ENCODE data around the gene HELT.
"Not testable (repeated sequence)": the region's sequence is repeated elsewhere in the genome, so short reads cannot be mapped to it uniquely, and the experiment has no call there.

Gene HELT

GRCh38 chr4:185036019-185036418 lies 17.7 kb downstream of the HELT start:
- no peak for DNase-seq (ENCODE audit: low read depth in 1 of 2, low spot score in 1 of 2)

DNA sequence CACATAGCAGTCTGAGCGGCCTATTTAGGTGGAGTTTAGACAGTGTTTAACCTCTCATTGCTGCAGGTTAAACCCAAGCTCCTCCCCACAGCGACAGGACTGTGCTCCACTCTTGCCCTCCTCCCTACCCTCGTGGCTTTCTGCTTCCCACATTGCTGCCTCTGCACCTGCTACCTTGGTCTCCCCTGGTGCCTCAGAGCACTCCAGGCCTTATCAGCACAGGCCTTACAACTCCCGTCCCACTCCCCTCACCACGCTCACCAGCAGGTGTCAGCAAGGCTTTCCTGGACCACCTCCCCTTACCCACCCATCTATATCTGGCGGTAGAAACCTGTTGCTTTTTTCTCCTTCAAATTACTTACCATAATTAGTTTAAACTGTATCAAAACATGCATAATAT lies 18.6 kb downstream of the HELT start:
- no peak for DNase-seq (ENCODE audit: low read depth in 1 of 2, low spot score in 1 of 2)

GRCh38 chr4:185039508-185040273 lies 21.4 kb downstream of the HELT start:
- DNase-seq (ENCODE audit: low read depth in 1 of 2, low spot score in 1 of 2) = peak in 1 of 2 donors; percentile 44

DNA sequence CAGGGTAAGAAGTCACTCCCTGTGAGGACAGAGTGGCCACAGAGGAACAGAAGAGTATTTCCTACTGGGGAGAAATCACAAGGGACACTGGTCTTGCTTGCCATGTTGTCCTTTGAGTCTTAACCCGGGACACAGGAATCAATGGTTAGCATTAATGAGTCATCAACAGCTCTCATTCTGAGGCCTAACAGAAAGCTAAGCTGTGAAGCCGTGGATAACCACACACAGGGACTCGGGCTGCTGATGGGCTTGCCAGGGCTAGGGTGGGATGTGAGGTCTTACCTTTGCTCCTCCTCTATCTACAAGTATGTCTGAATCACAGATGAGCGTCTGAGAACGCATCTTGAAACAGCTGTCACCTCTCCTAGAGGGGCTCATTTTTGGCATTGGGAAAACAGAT lies 22.2 kb downstream of the HELT start:
- no peak for DNase-seq (ENCODE audit: low read depth in 1 of 2, low spot score in 1 of 2)

GRCh38 chr4:185050286-185050685 lies 32.0 kb downstream of the HELT start:
- not testable (repeated sequence) for DNase-seq (ENCODE audit: low read depth in 1 of 2, low spot score in 1 of 2)

DNA sequence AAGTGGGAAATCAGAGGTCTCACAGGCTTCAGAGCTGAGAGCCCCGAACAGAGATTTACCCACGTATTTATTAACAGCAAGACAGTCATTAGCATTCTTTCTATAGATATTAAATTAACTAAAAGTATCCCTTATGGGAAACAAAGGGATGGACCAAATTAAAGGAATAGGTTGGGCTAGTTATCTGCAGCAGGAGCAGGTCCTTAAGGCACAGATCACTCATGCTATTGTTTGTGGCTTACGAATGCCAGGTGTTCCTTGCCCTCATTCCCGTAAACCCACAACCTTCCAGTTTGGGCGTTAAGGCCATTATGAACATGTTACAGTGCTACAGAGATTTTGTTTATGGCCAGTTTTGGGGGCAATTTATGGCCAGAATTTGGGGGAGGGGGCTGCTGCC lies 33.0 kb downstream of the HELT start:
- not testable (repeated sequence) for DNase-seq (ENCODE audit: low read depth in 1 of 2, low spot score in 1 of 2)

DNA sequence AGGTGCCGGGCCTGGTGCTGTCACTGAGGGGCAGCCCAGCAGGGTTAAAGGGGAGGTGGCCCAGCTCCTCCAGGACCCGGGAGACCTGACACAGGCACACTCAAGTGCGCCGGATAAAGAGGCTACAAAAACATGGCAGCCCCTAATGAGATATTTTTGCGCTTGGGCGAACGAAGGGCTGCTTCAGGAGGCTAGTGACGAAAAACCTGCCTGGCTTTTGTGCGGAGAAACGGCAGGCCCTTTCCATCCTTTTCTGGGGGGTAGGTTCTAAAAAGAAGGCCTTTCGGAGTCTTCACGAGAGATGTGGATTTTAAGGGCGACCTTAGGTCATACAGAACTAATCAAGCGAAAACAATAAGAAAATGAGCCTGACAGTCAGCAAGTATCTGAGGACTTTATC lies 35.5 kb downstream of the HELT start:
- no peak for DNase-seq (ENCODE audit: low read depth in 1 of 2, low spot score in 1 of 2)

- no peak for DNase-seq (ENCODE audit: low read depth in 1 of 2, low spot score in 1 of 2)
These were observed 36.0 kb downstream of the HELT start for GRCh38 chr4:185054272-185054671.

GRCh38 chr4:185054886-185055285 lies 36.6 kb downstream of the HELT start:
- DNase-seq (ENCODE audit: low read depth in 1 of 2, low spot score in 1 of 2) = no peak

- no peak for DNase-seq (ENCODE audit: low read depth in 1 of 2, low spot score in 1 of 2)
These were observed 43.3 kb downstream of the HELT start for GRCh38 chr4:185061610-185062009.

GRCh38 chr4:185062606-185063005 lies 44.3 kb downstream of the HELT start:
- DNase-seq (ENCODE audit: low read depth in 1 of 2, low spot score in 1 of 2) = no peak

DNA sequence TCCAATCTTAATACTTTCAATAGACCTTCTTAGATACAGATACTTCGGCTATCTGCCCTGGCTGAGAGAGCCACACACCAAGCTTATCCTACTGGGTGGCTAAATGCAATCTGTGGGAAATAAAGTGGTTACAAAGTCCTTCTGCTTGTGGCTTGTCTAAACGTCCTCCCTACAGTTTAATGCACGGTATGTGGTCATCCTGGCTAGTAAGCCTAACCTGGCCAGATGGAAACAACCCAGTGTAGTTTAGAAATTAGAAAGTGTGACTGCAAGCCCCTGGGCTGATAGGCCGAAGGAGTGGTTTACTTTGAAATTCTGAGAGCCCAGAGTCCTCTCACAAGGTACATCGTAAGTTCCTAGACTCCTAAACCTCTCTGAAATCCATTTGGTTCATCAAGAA lies 47.9 kb downstream of the HELT start:
- no peak for DNase-seq (ENCODE audit: low read depth in 1 of 2, low spot score in 1 of 2)

GRCh38 chr4:185068837-185069236 lies 50.5 kb downstream of the HELT start:
- no peak for DNase-seq (ENCODE audit: low read depth in 1 of 2, low spot score in 1 of 2)
